NT2/D1 (cell line): ENCODE measurements around the gene ERBB4.
"Not testable (repeated sequence)": the region's sequence is repeated elsewhere in the genome, so short reads cannot be mapped to it uniquely, and the experiment has no call there.

Source experiments
- DNase-seq: peaks from one replicate; pipeline ENCODE4 v3.0.0-alpha.2; 2011; ENCODE audit warnings: low read depth, low spot score
- H3K27me3 ChIP-seq: 2 replicates; pipeline ENCODE4 v1.6.0; 2011; ENCODE audit warnings: mild to moderate bottlenecking; ENCODE audit not compliant: insufficient read length, insufficient read depth
- H3K36me3 ChIP-seq: 2 replicates; pipeline ENCODE4 v1.6.1; 2011; ENCODE audit warnings: mild to moderate bottlenecking, low read length, mixed read lengths; ENCODE audit not compliant: insufficient read depth, insufficient read length
- H3K4me1 ChIP-seq: 2 replicates; pipeline ENCODE4 v1.5.1; 2011; ENCODE audit not compliant: insufficient read depth, insufficient read length
- H3K4me3 ChIP-seq: 2 replicates; pipeline ENCODE4 v1.5.1; 2011; ENCODE audit warnings: low read depth; ENCODE audit not compliant: insufficient read length
- H3K9ac ChIP-seq: 2 replicates; pipeline ENCODE4 v1.6.0; 2011; ENCODE audit warnings: low read depth; ENCODE audit not compliant: insufficient read length
- H3K9me3 ChIP-seq: 2 replicates; pipeline ENCODE4 v1.5.1; 2011; ENCODE audit warnings: mild to moderate bottlenecking, low read length; ENCODE audit not compliant: insufficient read depth
- SUZ12 ChIP-seq: IDR thresholded peaks from 2 replicates; pipeline ENCODE4 v1.6.1; 2011; ENCODE audit not compliant: insufficient read length, insufficient read depth; ENCODE audit errors: extremely low read depth
- YY1 ChIP-seq: IDR thresholded peaks from 2 replicates; pipeline ENCODE4 v1.6.1; 2011; ENCODE audit not compliant: insufficient read length, insufficient read depth
- ZNF274 ChIP-seq: IDR thresholded peaks from 2 replicates; pipeline ENCODE4 v1.6.1; 2011; ENCODE audit warnings: mild to moderate bottlenecking, low read depth, low read length

Gene ERBB4

GRCh38 chr2:212245880-212246279, 292.7 kb downstream of the ERBB4 start:
- Histone ChIP-seq H3K36me3 (no peaks in the 10 kb centered on the region), H3K9me3 (no peaks in the 10 kb centered on the region), H3K27me3 (no peaks in the 10 kb centered on the region), H3K4me1 (no peaks in the 10 kb centered on the region), H3K9ac (no peak overlapping the region), H3K4me3 (no peak overlapping the region)
- DNase-seq = peak; percentile 11
- TF ChIP-seq YY1 (no peak), ZNF274 (no peak), SUZ12 (no peak)

GRCh38 chr2:212242724-212243123, 295.9 kb downstream of the ERBB4 start:
- DNase-seq = no peak
- H3K4me3 ChIP-seq = no peak overlapping the region
- no peaks in the 10 kb centered on the region for H3K36me3 ChIP-seq
- no peaks in the 10 kb centered on the region for H3K9me3 ChIP-seq
- peaks cover 3% of the 10 kb centered on the region for H3K4me1 ChIP-seq
- TF ChIP-seq SUZ12 (no peak), ZNF274 (no peak), YY1 (no peak)
- H3K9ac ChIP-seq = no peak overlapping the region
- no peaks in the 10 kb centered on the region for H3K27me3 ChIP-seq

- not testable (repeated sequence) for H3K4me1 ChIP-seq, H3K27me3 ChIP-seq, H3K9ac ChIP-seq, DNase-seq, H3K36me3 ChIP-seq, H3K4me3 ChIP-seq, H3K9me3 ChIP-seq
Measured at GRCh38 chr2:212238152-212238551, 300.4 kb downstream of the ERBB4 start.

GRCh38 chr2:212237350-212238095, 301.1 kb downstream of the ERBB4 start:
- Histone ChIP-seq H3K9ac (peak overlapping the region; percentile 67), H3K9me3 (no peaks in the 10 kb centered on the region), H3K4me1 (peaks cover 5% of the 10 kb centered on the region), H3K27me3 (no peaks in the 10 kb centered on the region), H3K4me3 (no peak overlapping the region), H3K36me3 (no peaks in the 10 kb centered on the region)
- peak; percentile 27 for DNase-seq
- TF ChIP-seq SUZ12 (no peak), YY1 (no peak), ZNF274 (no peak)

DNA sequence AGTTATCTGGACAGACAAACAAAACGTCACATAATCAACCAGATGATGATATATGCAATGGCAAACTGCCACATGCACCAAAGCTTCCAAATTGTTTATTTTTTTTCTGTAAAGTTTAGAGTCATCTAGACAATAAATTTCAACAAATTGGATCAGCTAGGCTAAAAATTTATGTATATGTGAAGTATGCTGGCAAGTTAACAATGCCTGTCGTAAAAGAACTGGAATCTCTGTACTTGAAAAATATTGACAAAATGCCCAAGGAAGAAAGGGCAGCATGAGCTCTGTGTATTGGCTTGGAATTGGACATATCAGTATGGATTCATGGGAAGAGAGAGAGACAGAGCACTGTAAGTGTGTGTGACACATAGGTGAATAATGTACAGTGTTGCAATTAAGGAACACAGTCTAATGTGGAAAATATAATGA, 309.8 kb downstream of the ERBB4 start:
- no peaks in the 10 kb centered on the region for H3K4me1 ChIP-seq
- no peaks in the 10 kb centered on the region for H3K9me3 ChIP-seq
- H3K27me3 ChIP-seq = no peaks in the 10 kb centered on the region
- DNase-seq = no peak
- H3K36me3 ChIP-seq = no peaks in the 10 kb centered on the region
- TF ChIP-seq YY1 = no peak
- no peak for TF ChIP-seq SUZ12
- TF ChIP-seq ZNF274 = no peak
- no peak overlapping the region for H3K4me3 ChIP-seq
- no peak overlapping the region for H3K9ac ChIP-seq

DNA sequence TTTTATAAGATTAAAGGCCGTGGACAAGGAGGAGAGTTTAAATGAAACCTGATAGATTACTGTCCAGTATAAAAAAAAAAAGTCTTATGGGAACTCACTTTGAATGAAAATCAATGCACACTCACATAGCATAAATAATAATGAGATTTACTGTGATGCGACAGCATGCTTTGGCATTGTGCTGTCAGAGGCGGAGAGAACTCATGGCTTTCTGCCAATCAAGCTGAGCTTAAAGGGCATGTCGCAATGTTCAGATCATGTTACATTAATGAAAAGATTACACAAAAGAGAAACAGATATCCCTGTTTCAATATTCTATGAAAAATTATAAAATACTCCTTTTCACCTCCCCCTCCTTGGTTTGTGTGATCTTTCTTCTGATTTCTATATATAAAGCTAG, 310.8 kb downstream of the ERBB4 start:
- no peaks in the 10 kb centered on the region for H3K9me3 ChIP-seq
- H3K4me1 ChIP-seq = no peaks in the 10 kb centered on the region
- H3K36me3 ChIP-seq = no peaks in the 10 kb centered on the region
- H3K27me3 ChIP-seq = no peaks in the 10 kb centered on the region
- H3K9ac ChIP-seq = no peak overlapping the region
- DNase-seq = no peak
- TF ChIP-seq ZNF274 (no peak), YY1 (no peak), SUZ12 (no peak)
- no peak overlapping the region for H3K4me3 ChIP-seq

DNA sequence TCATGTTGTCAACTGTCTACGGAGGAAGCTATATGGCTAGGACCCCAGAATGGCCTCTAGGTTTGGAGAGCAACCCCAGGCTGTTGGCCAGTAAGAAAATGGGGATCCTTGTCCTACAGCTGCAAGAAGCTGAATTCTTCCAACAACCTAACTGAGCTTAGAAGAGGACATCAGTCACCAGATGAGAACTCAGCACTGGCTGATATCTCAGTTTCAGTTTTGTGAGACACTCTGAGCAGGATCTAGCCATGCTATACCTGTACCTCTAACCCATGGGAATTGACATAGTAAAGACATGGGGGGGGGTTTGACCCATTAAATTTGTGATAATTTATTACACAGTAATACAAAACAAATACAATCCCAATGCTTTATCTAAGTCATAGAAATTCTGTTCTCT, 312.5 kb downstream of the ERBB4 start:
- Histone ChIP-seq H3K4me3 (no peak overlapping the region), H3K9me3 (no peaks in the 10 kb centered on the region), H3K36me3 (no peaks in the 10 kb centered on the region), H3K27me3 (no peaks in the 10 kb centered on the region), H3K4me1 (no peaks in the 10 kb centered on the region), H3K9ac (no peak overlapping the region)
- no peak for DNase-seq
- TF ChIP-seq SUZ12 (no peak), YY1 (no peak), ZNF274 (no peak)

- Histone ChIP-seq H3K27me3 (no peaks in the 10 kb centered on the region), H3K4me1 (no peaks in the 10 kb centered on the region), H3K9ac (no peak overlapping the region), H3K36me3 (no peaks in the 10 kb centered on the region), H3K4me3 (no peak overlapping the region), H3K9me3 (no peaks in the 10 kb centered on the region)
- no peak for TF ChIP-seq SUZ12
- TF ChIP-seq ZNF274 = no peak
- no peak for TF ChIP-seq YY1
- DNase-seq = no peak
Measured at GRCh38 chr2:212223696-212224095, 314.9 kb downstream of the ERBB4 start.
